Esophagus squamous epithelium (tissue), 5 donors: Measurements from ENCODE around the gene USP53. TPM values are rescaled to one million over a fixed set of nuclear protein-coding genes. Genes with fewer than 3 reads are reported as not detected.

Experiments used
- DNase-seq: peaks from one replicate; lab custom pipeline; 2025; lab: John Stamatoyannopoulos, UW
- H3K27ac ChIP-seq, 4 donors: fragments of 200-600 bp; sonication (generic); one replicate each; pipeline ENCODE4 v1.5.1; 2016 to 2019; ENCODE audit warnings: mild to moderate bottlenecking in 1 of 4
- H3K27me3 ChIP-seq, 4 donors: fragments of 200-600 bp; sonication (generic); 1 replicate in 3 of 4; 2 replicates in 1 of 4; pipeline versions ENCODE4 v1.5.1 to v1.6.0; 2017 to 2021; ENCODE audit warnings: antibody characterized with exemption in 1 of 4
- H3K36me3 ChIP-seq, 3 donors: fragments of 200-600 bp; sonication (generic); one replicate each; pipeline ENCODE4 v1.5.1; 2016 to 2019
- H3K4me1 ChIP-seq, 3 donors: fragments of 200-600 bp; sonication (generic); one replicate each; pipeline ENCODE4 v1.5.1; 2017 to 2019
- H3K4me3 ChIP-seq, 4 donors: fragments of 200-600 bp; sonication (generic); 1 replicate in 3 of 4; 2 replicates in 1 of 4; pipeline ENCODE4 v1.5.1; 2016 to 2019; ENCODE audit warnings: mild to moderate bottlenecking in 2 of 4, moderate library complexity in 1 of 4
- H3K9me3 ChIP-seq, 3 donors: fragments of 200-600 bp; sonication (generic); one replicate each; pipeline ENCODE4 v1.5.1; 2016 to 2019
- POLR2A ChIP-seq, 4 donors: fragments of 450-650 bp; IDR thresholded peaks; one replicate each; pipeline ENCODE4 v1.6.1; 2017; ENCODE audit warnings: antibody characterized with exemption in 4 of 4, mild to moderate bottlenecking in 4 of 4, moderate library complexity in 3 of 4
- WGBS, 2 donors: methylation state at CpG; one replicate each; pipeline ENCODE4 v1.1.5; 2018; 5-methylcytosine and 5-hydroxymethylcytosine counted together
- intact Hi-C: fragments of 100-400 bp; cut with DNase I; formaldehyde crosslinking; loops from one replicate; pipeline ENCODE4 v1.15.0; 2022
- total RNA-seq, 4 donors: library from RNA; depleted of rRNA; stranded (reverse); fragments of >200 nt; gene quantifications; one replicate each; pipeline ENCODE4 v1.1.0, GENCODE V29; 2016
- TF ChIP-seq, protein P1 (sequence below), 6 experiments: fragments of 450-650 bp in 4 of 6; fragments of 200-600 bp in 2 of 6; sonication (generic) in 2 of 6; IDR thresholded peaks; one replicate each; pipeline ENCODE4 v1.5.1; 2016 to 2019; ENCODE audit warnings: antibody characterized with exemption in 6 of 6, mild to moderate bottlenecking in 4 of 6, moderate library complexity in 4 of 6
- donor health status: DM: yes; HTN: yes; CAD: no.

USP53 gene
- total RNA-seq, 4 donors from 2014 or later = 21.9 to 71.5 (median 29.9) TPM

DNA sequence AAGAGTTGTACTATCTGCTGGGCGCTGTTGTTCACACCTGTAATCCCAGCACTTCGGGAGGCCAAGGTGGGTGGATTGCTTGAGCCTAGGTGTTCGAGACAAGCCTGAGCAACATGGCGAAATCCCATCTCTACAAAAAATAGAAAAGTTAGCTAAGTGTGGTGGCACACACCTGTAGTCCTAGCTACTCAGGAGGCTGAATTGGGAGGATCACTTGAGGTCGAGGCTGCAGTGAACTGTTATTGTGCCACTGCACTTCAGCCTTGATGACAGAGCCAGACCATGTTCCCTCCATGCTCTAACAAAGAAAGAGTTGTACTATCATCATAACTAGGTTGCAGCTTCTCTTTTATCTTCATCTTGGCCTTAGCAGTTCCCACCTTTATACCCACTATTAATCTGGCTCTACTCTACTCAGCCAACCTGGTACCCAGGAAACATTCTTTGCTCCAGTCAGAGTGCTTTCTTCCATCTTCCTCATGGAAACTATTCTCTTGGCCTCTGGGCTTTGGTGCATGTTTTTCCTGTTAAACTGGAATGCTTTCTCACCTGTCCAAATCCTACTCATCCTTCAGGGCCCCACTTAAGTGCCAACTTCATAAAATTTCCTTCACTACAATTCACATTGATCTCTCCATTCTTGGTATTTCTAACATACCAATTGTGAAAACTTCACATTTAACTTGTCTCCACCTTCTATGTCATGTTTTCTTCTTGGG, 91.2 kb downstream of the USP53 start:
- Histone ChIP-seq H3K27me3 (no peaks in the 10 kb centered on the region), H3K36me3 (no peaks in the 10 kb centered on the region), H3K27ac (no peak overlapping the region), H3K4me1 (peaks cover 0 to 58% (median 11%) of the 10 kb centered on the region in 3 donors), H3K4me3 (no peak overlapping the region), H3K9me3 (no peaks in the 10 kb centered on the region)
- intact Hi-C loops = no loop called here
- DNase-seq = no peak
- TF ChIP-seq, protein P1, sequence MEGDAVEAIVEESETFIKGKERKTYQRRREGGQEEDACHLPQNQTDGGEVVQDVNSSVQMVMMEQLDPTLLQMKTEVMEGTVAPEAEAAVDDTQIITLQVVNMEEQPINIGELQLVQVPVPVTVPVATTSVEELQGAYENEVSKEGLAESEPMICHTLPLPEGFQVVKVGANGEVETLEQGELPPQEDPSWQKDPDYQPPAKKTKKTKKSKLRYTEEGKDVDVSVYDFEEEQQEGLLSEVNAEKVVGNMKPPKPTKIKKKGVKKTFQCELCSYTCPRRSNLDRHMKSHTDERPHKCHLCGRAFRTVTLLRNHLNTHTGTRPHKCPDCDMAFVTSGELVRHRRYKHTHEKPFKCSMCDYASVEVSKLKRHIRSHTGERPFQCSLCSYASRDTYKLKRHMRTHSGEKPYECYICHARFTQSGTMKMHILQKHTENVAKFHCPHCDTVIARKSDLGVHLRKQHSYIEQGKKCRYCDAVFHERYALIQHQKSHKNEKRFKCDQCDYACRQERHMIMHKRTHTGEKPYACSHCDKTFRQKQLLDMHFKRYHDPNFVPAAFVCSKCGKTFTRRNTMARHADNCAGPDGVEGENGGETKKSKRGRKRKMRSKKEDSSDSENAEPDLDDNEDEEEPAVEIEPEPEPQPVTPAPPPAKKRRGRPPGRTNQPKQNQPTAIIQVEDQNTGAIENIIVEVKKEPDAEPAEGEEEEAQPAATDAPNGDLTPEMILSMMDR (IDR thresholded peaks at IDR 0.05) = no peak
- no peak for TF ChIP-seq POLR2A (IDR thresholded peaks at IDR 0.05)
- 93 to 97% methylated on average over 3 to 5 of the region's 5 CpGs for WGBS, 2 donors

GRCh38 chr4:119304431-119304830, 91.9 kb downstream of the USP53 start:
- Histone ChIP-seq H3K36me3 (no peaks in the 10 kb centered on the region), H3K4me3 (no peak overlapping the region), H3K4me1 (peaks cover 0 to 51% (median 5%) of the 10 kb centered on the region in 3 donors), H3K9me3 (no peaks in the 10 kb centered on the region), H3K27ac (no peak overlapping the region), H3K27me3 (no peaks in the 10 kb centered on the region)
- TF ChIP-seq, protein P1 (IDR thresholded peaks at IDR 0.05) = no peak
- no peak for TF ChIP-seq POLR2A (IDR thresholded peaks at IDR 0.05)
- intact Hi-C loops = no loop called here
- DNase-seq = no peak

GRCh38 chr4:119307606-119308005, 95.1 kb downstream of the USP53 start:
- H3K9me3 ChIP-seq = no peaks in the 10 kb centered on the region
- H3K4me3 ChIP-seq = no peak overlapping the region
- no peaks in the 10 kb centered on the region for H3K36me3 ChIP-seq
- intact Hi-C loops = no loop called here
- H3K27me3 ChIP-seq = no peaks in the 10 kb centered on the region
- H3K4me1 ChIP-seq = peaks cover 0 to 28% (median 0%) of the 10 kb centered on the region in 3 donors
- no peak overlapping the region for H3K27ac ChIP-seq
- DNase-seq = no peak
- TF ChIP-seq, protein P1 (IDR thresholded peaks at IDR 0.05) = no peak
- TF ChIP-seq POLR2A (IDR thresholded peaks at IDR 0.05) = no peak

GRCh38 chr4:119310826-119311225, 98.3 kb downstream of the USP53 start:
- no peak overlapping the region for H3K27ac ChIP-seq
- no peaks in the 10 kb centered on the region for H3K36me3 ChIP-seq
- TF ChIP-seq, protein P1 (IDR thresholded peaks at IDR 0.05) = no peak
- TF ChIP-seq POLR2A (IDR thresholded peaks at IDR 0.05) = no peak
- 40 to 57% methylated on average over 1 of the region's 1 CpG for WGBS, 2 donors
- intact Hi-C loops = loop anchor here (10.0 kb wide), 1 partner anchor 744 kb away; no protein-coding TSS in a partner anchor
- H3K4me1 ChIP-seq = peaks cover 0 to 9% (median 0%) of the 10 kb centered on the region in 3 donors
- no peak overlapping the region for H3K4me3 ChIP-seq
- no peaks in the 10 kb centered on the region for H3K27me3 ChIP-seq
- H3K9me3 ChIP-seq = no peaks in the 10 kb centered on the region
- no peak for DNase-seq

DNA sequence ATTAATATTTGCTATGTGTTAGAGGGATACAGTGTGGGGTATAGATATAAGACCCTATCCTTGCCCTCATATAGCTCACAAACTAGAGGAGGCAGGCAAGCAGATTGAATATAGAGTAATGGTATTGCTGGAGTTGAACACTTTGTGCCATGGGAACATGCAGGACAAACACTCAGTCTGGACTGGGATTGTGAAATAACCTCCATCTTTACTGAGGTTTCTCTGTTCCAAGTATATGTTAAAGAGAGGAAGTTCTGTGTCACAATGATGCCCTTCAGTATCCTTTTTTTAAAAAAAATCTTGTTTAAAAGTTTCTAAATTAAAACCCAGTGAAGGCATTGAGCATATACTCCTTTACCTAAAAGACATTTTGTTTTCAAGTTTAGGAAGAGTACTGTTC, 100.7 kb downstream of the USP53 start:
- Histone ChIP-seq H3K9me3 (no peaks in the 10 kb centered on the region), H3K4me1 (peaks cover 0 to under 1% (median 0%) of the 10 kb centered on the region in 3 donors), H3K4me3 (no peak overlapping the region), H3K27me3 (no peaks in the 10 kb centered on the region), H3K36me3 (no peaks in the 10 kb centered on the region), H3K27ac (no peak overlapping the region)
- DNase-seq = no peak
- TF ChIP-seq POLR2A (IDR thresholded peaks at IDR 0.05) = no peak
- TF ChIP-seq, protein P1 (IDR thresholded peaks at IDR 0.05) = no peak
- intact Hi-C loops = loop anchor here (10.0 kb wide), 1 partner anchor 742 kb away; no protein-coding TSS in a partner anchor
